Smooth muscle cell (in vitro differentiated cells): ENCODE measurements around the gene TTI1. TPM values are rescaled to one million over a fixed set of nuclear protein-coding genes. Genes with fewer than 3 reads are reported as not detected.

ENCODE experiments used
- DNase-seq: peaks from one replicate; lab custom pipeline; 2025; ENCODE audit not compliant: unreplicated experiment; lab: John Stamatoyannopoulos, UW
- H2AFZ ChIP-seq: fragments of 200-600 bp; sonication (generic); 2 replicates; pipeline ENCODE4 v1.6.0; 2016; ENCODE audit warnings: antibody characterized with exemption, low read depth, mild to moderate bottlenecking
- H3F3A ChIP-seq: fragments of 200-600 bp; sonication (generic); 2 replicates; pipeline ENCODE4 v1.6.0; 2017; ENCODE audit warnings: antibody characterized with exemption, low read depth
- H3K27ac ChIP-seq: fragments of 200-600 bp; sonication (generic); 2 replicates; pipeline ENCODE4 v1.5.1; 2016; ENCODE audit warnings: low read depth, mild to moderate bottlenecking
- H3K27me3 ChIP-seq: fragments of 200-600 bp; sonication (generic); 2 replicates; pipeline ENCODE4 v1.6.1; 2016; ENCODE audit warnings: low read depth, mild to moderate bottlenecking
- H3K36me3 ChIP-seq: fragments of 200-600 bp; sonication (generic); 2 replicates; pipeline ENCODE4 v1.5.1; 2016; ENCODE audit warnings: low read depth
- H3K4me1 ChIP-seq: fragments of 200-600 bp; sonication (generic); 2 replicates; pipeline ENCODE4 v1.5.1; 2016; ENCODE audit warnings: low read depth
- H3K4me2 ChIP-seq: fragments of 200-600 bp; sonication (generic); 2 replicates; pipeline ENCODE4 v1.6.0; 2016; ENCODE audit warnings: mild to moderate bottlenecking
- H3K4me3 ChIP-seq: fragments of 200-600 bp; sonication (generic); 2 replicates; pipeline ENCODE4 v1.5.1; 2016; ENCODE audit warnings: mild to moderate bottlenecking
- H3K79me2 ChIP-seq: fragments of 200-600 bp; sonication (generic); 2 replicates; pipeline ENCODE4 v1.6.0; 2016; ENCODE audit warnings: low read depth, mild to moderate bottlenecking
- H3K9ac ChIP-seq: fragments of 200-600 bp; sonication (generic); 2 replicates; pipeline ENCODE4 v1.6.0; 2016; ENCODE audit warnings: low read depth
- H3K9me3 ChIP-seq: fragments of 200-600 bp; sonication (generic); replicated peaks from 2 replicates; pipeline ENCODE4 v1.5.1; 2016; ENCODE audit warnings: low read depth
- H4K20me1 ChIP-seq: fragments of 200-600 bp; sonication (generic); 2 replicates; pipeline ENCODE4 v1.6.0; 2016; ENCODE audit warnings: low read depth
- CTCF ChIP-seq: fragments of 200-600 bp; sonication (generic); IDR thresholded peaks from 2 replicates; pipeline ENCODE4 v1.5.1; 2017; ENCODE audit warnings: borderline replicate concordance, mild to moderate bottlenecking, antibody characterized with exemption; ENCODE audit not compliant: insufficient read depth, poor library complexity, severe bottlenecking
- WGBS: methylation state at CpG from one replicate; pipeline ENCODE4 v1.1.7; 2016; ENCODE audit warnings: low lambda C conversion rate; 5-methylcytosine and 5-hydroxymethylcytosine counted together
- polyA plus RNA-seq: library from polyadenylated mRNA; unstranded; fragments of >200 nt; fragmentation: Nextera tagmentation; extraction: Ambion mirVana; gene quantifications from 2 replicates; pipeline ENCODE4 v1.2.1, GENCODE V29; 2016
- total RNA-seq: library from RNA; depleted of rRNA; stranded (reverse); fragments of >200 nt; gene quantifications from 2 replicates; pipeline ENCODE4 v1.2.3, GENCODE V29; 2014

Gene TTI1
- total and polyA plus RNA-seq, 2 experiments from 2014 or later, result 17.0 to 20.0 TPM

GRCh38 chr20:38044685-38045084 is 11.4 kb upstream of the TTI1 start:
- no peak overlapping the region for H3K9ac ChIP-seq
- H3K9me3 ChIP-seq, result no peaks in the 10 kb centered on the region
- H2AFZ ChIP-seq, result no peak overlapping the region
- peaks cover 4% of the 10 kb centered on the region for H3F3A ChIP-seq
- 80% methylated on average over 3 of the region's 3 CpGs for WGBS
- no peak overlapping the region for H3K4me3 ChIP-seq
- no peak overlapping the region for H3K4me2 ChIP-seq
- H4K20me1 ChIP-seq, result peaks cover 80% of the 10 kb centered on the region
- peak overlapping the region; percentile 77 for H3K27ac ChIP-seq
- no peaks in the 10 kb centered on the region for H3K27me3 ChIP-seq
- no peak for DNase-seq
- H3K79me2 ChIP-seq, result peaks cover 52% of the 10 kb centered on the region
- peaks cover 13% of the 10 kb centered on the region for H3K36me3 ChIP-seq
- no peak for TF ChIP-seq CTCF
- no peaks in the 10 kb centered on the region for H3K4me1 ChIP-seq

GRCh38 chr20:38043512-38044300 is 10.4 kb upstream of the TTI1 start:
- Histone ChIP-seq H3K4me1 (no peaks in the 10 kb centered on the region), H2AFZ (no peak overlapping the region), H3K36me3 (peaks cover 13% of the 10 kb centered on the region), H3K79me2 (peaks cover 60% of the 10 kb centered on the region), H3K4me3 (no peak overlapping the region), H3K27me3 (no peaks in the 10 kb centered on the region), H3K9ac (peak overlapping the region; percentile 56), H4K20me1 (peaks cover 84% of the 10 kb centered on the region), H3K9me3 (no peaks in the 10 kb centered on the region), H3F3A (peaks cover 4% of the 10 kb centered on the region), H3K27ac (peak overlapping the region; percentile 77), H3K4me2 (no peak overlapping the region)
- TF ChIP-seq CTCF, result no peak
- DNase-seq, result no peak
- 83% methylated on average over 10 of the region's 10 CpGs for WGBS

- Histone ChIP-seq H3K27me3 (no peaks in the 10 kb centered on the region), H3K4me2 (no peak overlapping the region), H3K27ac (no peak overlapping the region), H3K4me3 (no peak overlapping the region), H3K79me2 (peaks cover 74% of the 10 kb centered on the region), H3K9ac (no peak overlapping the region), H2AFZ (no peak overlapping the region), H3K9me3 (no peaks in the 10 kb centered on the region), H4K20me1 (peaks cover 80% of the 10 kb centered on the region), H3F3A (peaks cover 4% of the 10 kb centered on the region), H3K36me3 (peaks cover 10% of the 10 kb centered on the region), H3K4me1 (peaks cover 6% of the 10 kb centered on the region)
- WGBS, result 100% methylated on average over 1 of the region's 1 CpG
- TF ChIP-seq CTCF, result no peak
- no peak for DNase-seq
These were observed 7.0 kb upstream of the TTI1 start for GRCh38 chr20:38040276-38040675.

- WGBS, result 100% methylated on average over 5 of the region's 5 CpGs
- Histone ChIP-seq H2AFZ (no peak overlapping the region), H3K27ac (no peak overlapping the region), H3K4me2 (no peak overlapping the region), H3K9ac (no peak overlapping the region), H3F3A (no peaks in the 10 kb centered on the region), H3K4me3 (no peak overlapping the region), H3K4me1 (peaks cover 20% of the 10 kb centered on the region), H3K79me2 (peaks cover 95% of the 10 kb centered on the region), H3K36me3 (no peaks in the 10 kb centered on the region), H4K20me1 (peaks cover 47% of the 10 kb centered on the region), H3K9me3 (no peaks in the 10 kb centered on the region), H3K27me3 (no peaks in the 10 kb centered on the region)
- no peak for DNase-seq
- no peak for TF ChIP-seq CTCF
These were observed 3.1 kb upstream of the TTI1 start for GRCh38 chr20:38036366-38036765.
